Stomach (tissue), 4 donors: Measurements from ENCODE around the gene CELA2B.

Experiments used
- CTCF ChIP-seq, 7 experiments: fragments of 450-650 bp in 4 of 7; fragments of 200-600 bp in 3 of 7; sonication (generic) in 3 of 7; IDR thresholded peaks; one replicate each; pipeline ENCODE4 v1.5.1; 2016 to 2019; ENCODE audit warnings: antibody characterized with exemption in 7 of 7, control low read depth in 2 of 7, mild to moderate bottlenecking in 1 of 7
- POLR2A ChIP-seq, 4 donors: fragments of 450-650 bp; IDR thresholded peaks; one replicate each; pipeline ENCODE4 v1.6.1; 2016; ENCODE audit warnings: antibody characterized with exemption in 4 of 4, control low read depth in 2 of 4, mild to moderate bottlenecking in 1 of 4, moderate library complexity in 1 of 4

GRCh38 chr1:15472587-15472986 lies 3.3 kb upstream of the CELA2B start:
- TF ChIP-seq CTCF (IDR thresholded peaks at IDR 0.05) (no peak), POLR2A (IDR thresholded peaks at IDR 0.05) (no peak)
